Stimulated activated CD8-positive, alpha-beta memory T cell treated with anti-CD3 and anti-CD28 coated beads, Interleukin-7, amount 100 ng/mL, for 24 hours (primary cell): Measurements from ENCODE around the gene TMED9.

Experiments
- DNase-seq: peaks from one replicate; pipeline ENCODE4 v3.0.0-alpha.2; 2020; ENCODE audit warnings: low read depth

The TMED9 gene

DNA sequence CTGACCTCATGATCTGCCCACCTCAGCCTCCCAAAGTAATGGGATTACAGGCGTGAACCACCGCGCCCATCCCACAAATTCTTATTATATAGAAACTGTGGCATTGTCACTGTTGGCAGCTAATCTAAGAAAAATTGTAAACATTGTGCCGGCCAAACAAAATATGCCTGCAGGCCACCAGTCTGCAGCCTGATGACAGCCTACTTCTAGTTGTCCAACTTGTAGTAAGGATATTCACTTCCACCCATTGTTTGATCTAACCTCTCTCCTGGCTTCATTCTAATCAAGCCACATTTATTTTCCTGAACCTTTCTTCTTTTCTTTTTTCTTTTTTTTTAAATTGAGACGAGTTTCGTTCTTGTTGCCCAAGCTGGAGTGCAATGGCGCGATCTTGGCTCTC, 13.7 kb upstream of the TMED9 start:
- no peak for DNase-seq

GRCh38 chr5:177588413-177588909, 3.5 kb upstream of the TMED9 start:
- DNase-seq = no peak

- no peak for DNase-seq
These were observed 1.6 kb upstream of the TMED9 start for GRCh38 chr5:177590406-177590805.

DNA sequence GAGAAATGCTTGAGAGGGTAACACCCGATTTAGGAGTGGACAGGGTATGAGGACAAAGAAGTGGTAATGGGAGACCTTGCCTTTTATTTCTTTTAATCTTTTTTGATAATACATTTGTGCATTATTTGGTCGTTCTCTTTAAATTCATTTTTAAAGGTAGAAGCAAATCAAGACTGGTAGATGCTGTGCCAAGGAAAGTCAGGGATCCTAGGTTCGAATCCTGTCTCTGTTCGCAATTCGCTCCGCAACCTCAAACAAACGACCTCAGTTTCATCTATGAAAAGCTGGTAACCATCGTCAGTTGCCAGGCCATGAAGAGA, 353 bp upstream of the TMED9 start:
- no peak for DNase-seq

- no peak for DNase-seq
These were observed 902 bp downstream of the TMED9 start for GRCh38 chr5:177592905-177593304.

- DNase-seq = no peak
These were observed 1.5 kb downstream of the TMED9 start for GRCh38 chr5:177593511-177593910.

DNA sequence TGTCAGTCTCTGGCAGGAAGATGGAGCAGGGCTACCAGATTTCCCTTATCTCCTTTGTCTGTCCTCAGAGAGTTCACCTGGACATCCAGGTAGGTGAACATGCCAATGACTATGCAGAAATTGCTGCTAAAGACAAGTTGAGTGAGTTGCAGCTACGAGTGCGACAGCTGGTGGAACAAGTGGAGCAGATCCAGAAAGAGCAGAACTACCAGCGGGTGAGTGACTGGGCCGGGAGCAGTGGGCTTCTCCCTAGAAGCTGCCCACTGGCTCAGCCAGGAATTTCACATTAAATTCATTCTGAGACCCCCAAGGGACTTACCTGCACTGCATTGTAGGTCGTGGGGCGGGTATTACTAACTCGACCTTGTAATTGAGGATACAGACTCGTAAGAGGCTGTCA, 2.1 kb downstream of the TMED9 start:
- DNase-seq = no peak

DNA sequence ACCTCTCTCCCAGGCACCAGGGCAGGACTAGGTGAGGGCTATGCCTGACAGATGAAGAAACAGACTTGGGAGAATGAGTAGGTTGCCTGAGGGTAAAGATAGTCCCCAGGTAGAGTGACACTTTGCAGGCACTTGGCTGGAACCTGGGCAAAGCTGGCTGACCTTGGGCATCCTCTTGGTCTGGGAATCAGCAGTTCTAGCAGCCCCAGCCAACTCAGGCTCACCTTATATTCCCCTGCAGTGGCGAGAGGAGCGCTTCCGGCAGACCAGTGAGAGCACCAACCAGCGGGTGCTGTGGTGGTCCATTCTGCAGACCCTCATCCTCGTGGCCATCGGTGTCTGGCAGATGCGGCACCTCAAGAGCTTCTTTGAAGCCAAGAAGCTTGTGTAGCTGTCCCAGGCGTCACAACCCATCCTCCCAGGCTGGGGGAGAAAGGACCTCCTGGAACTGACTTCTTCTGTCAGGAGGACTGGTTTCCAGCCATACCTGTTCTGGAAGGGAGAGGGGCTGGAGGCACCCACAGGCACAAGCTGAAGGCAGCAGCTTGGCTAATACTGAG, 3.1 kb downstream of the TMED9 start:
- no peak for DNase-seq

- DNase-seq = no peak
These were observed 4.2 kb downstream of the TMED9 start for GRCh38 chr5:177595991-177596774.

DNA sequence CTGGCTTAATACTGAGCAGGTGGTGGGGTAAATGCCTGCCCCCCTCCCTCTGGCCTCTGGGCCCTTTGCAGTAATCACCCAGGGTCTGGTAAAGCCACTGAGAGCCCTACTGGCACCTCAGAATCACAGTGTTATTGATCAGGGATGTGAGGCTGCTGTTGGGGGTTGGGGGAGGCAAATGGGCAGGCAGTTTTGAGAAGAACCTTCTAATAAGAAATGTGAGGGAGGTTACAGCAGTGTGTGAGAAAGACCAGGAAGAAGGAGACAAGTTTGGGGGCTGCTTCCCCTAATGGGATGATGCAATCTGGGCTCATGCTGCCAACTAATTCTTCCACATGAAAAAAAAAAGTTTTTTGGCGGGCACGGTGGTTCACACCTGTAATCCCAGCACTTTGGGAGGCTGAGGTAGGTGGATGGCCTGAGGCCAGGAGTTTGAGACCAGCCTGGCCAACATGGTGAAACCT, 4.8 kb downstream of the TMED9 start:
- DNase-seq = no peak

DNA sequence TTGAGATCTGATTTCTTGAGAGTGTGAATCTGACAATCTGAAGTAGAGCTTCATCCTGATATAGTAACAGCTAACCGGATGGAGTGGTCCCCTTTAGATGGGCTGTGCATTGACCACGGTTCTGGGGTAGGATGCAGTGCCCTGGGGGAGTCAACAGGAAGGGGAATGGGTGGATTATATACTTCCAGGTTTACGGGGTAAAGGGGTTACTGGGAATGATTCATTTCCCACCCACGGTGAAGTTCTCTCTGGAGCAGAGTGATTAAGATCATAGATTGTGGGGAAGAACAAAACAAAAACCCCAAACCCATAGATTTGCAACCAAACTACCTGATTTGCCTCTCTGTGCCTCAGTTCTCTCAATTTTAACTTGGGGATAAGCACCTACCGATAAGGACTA, 6.5 kb downstream of the TMED9 start:
- no peak for DNase-seq

DNA sequence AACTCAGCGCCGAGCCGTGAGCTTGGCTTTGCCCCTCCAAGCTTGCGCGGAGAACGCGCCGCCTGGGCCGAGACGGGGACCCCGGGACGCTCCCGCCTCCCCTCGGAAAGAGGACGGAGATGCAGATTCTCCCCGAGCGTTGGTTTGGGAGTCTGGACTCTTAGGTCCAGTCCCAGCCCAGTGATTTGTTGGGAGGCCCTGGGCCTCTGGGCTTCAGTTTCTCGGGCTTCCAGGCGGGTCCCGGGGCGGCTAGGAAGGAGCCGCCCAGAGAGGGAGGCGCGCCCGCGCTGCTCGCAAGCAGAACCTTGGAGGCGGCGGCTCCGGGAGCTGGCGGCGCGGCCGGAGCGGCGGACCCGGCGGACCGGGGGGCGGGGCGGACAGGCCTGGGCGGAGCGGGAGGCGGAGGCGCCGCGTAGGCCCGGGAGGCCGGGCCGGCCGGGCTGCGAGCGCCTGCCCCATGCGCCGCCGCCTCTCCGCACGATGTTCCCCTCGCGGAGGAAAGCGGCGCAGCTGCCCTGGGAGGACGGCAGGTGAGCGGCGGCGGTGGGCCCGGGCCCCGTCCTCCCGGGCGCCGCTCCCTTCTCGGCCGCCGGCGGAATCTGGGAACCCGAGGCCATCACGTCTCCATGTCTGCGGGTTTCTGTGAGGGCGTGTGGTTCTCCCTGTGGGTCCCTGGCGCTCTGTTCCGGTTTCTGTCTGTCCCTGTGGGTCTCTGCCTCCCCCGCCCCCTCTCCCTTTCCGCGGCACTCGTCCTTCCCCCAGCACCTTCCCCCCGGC, 7.9 kb downstream of the TMED9 start, which contains the start of gene B4GALT7:
TSS of gene B4GALT7 (plus strand) at position 402 of the 777 bp plus-strand sequence. CDS start at position 481, 79 bp downstream.
- DNase-seq = peak; percentile 67

- no peak for DNase-seq
These were observed 8.6 kb downstream of the TMED9 start for GRCh38 chr5:177600508-177601018.

GRCh38 chr5:177601126-177601525, 9.1 kb downstream of the TMED9 start:
- no peak for DNase-seq

- DNase-seq = no peak
These were observed 9.8 kb downstream of the TMED9 start for GRCh38 chr5:177601577-177602457.

GRCh38 chr5:177602458-177602830, 10.4 kb downstream of the TMED9 start:
- no peak for DNase-seq

DNA sequence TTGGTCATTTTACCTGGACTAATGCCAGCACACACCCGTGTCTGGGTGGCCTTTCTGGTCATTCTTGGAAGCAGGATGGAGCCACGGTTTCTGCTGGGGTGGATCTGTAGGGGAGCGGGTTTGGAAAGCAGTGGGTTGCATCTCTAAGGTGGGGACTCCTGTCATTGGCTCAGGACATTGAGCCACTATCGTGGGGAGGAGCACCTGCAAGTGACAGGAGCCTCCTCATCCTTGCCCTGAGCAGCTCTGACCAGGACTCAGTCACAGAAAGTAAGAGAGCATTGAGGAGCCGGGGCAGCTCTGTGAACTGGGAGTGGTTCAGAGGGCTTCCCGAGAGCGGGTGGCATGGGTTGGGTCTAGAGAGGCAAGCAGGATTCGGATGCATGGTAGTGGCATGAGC, 11.6 kb downstream of the TMED9 start:
- no peak for DNase-seq

GRCh38 chr5:177604116-177604521, 12.1 kb downstream of the TMED9 start:
- no peak for DNase-seq

DNA sequence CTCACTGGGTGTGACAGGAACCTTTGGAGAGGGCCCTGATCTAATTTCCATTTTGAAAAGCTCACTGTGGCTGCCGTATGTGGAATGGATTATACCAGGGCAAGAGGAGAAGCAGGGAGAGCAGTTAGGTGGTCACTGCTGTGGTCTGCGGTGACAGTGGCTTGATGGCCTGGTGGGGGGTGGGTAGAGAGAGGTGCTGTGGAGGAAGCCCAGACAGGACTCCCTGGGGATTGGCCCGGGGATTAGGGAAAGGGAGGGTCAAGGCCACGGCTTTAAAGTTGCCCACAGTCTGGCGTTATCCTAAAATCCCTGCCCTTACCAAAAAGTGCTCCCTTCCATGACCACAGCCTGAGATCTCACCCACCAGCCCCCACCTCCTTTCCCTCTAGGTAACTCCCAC, 12.7 kb downstream of the TMED9 start:
- DNase-seq = no peak

GRCh38 chr5:177605078-177605477, 13.1 kb downstream of the TMED9 start:
- no peak for DNase-seq

DNA sequence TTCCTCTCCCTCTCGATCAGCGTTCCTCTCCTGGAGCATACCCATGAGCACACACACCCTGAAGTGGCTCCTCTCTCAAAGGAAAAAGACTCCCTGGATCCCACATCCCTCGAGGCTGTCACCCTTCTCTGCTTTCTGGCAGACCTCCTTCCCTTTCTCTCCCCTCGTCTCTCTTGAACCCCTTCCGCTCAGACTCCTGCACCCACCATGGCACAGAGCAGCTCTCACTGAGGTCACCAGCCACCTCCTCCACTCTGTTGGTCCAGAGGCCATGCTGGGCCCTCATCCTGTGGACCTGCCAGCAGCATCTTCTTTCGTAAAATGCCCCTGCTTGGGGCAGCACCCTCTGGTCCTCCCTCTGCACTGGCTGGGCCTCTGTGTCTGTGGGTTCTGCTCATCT, 13.7 kb downstream of the TMED9 start:
- no peak for DNase-seq
